H1 (cell line): ENCODE measurements around the gene OSBPL9. TPM values are rescaled to one million over a fixed set of nuclear protein-coding genes. Genes with fewer than 3 reads are reported as not detected.

Experiments
- CTCF ChIA-PET: fragments of 300-600 bp; sonication (Branson Sonifier 250); formaldehyde crosslinking; loops from one replicate; lab custom pipeline; 2021; ENCODE audit not compliant: partially characterized antibody; lab: Charles Lee
- POLR2A ChIA-PET: fragments of 300-600 bp; sonication (Branson Sonifier 250); formaldehyde crosslinking; loops from one replicate; lab custom pipeline; 2021; ENCODE audit warnings: inconsistent platforms; ENCODE audit not compliant: partially characterized antibody; lab: Charles Lee
- DNase-seq, 2 experiments: peaks; one replicate each; pipeline versions ENCODE4 v3.0.0 to v3.0.0-alpha.2; 2010 to 2022; ENCODE audit warnings: low spot score in 2 of 2, low read depth in 1 of 2, mixed read lengths in 1 of 2
- FAIRE-seq: peaks from 2 replicates; lab custom pipeline; 2011; peaks lifted over from hg19 to GRCh38; lab: Jason Lieb, UNC
- H2AFZ ChIP-seq: 2 replicates; pipeline ENCODE4 v1.8.1; 2012; ENCODE audit warnings: low read length, inconsistent platforms
- H2AK5ac ChIP-seq: 2 replicates; pipeline ENCODE4 v1.6.1; 2013; ENCODE audit warnings: low read depth, low read length
- H2BK120ac ChIP-seq: replicated peaks from 2 replicates; pipeline ENCODE3; 2013; ENCODE audit warnings: low read depth, low read length, inconsistent platforms
- H2BK12ac ChIP-seq: 2 replicates; pipeline ENCODE4 v1.6.1; 2013; ENCODE audit warnings: low read depth, low read length
- H2BK15ac ChIP-seq: 2 replicates; pipeline ENCODE4 v1.6.1; 2013; ENCODE audit warnings: low read length
- H2BK20ac ChIP-seq: 2 replicates; pipeline ENCODE4 v1.6.1; 2013; ENCODE audit warnings: low read length
- H2BK5ac ChIP-seq: 2 replicates; pipeline ENCODE4 v1.6.1; 2013; ENCODE audit warnings: low read depth, low read length
- H3K14ac ChIP-seq: 2 replicates; pipeline ENCODE4 v1.6.1; 2013; ENCODE audit warnings: inconsistent platforms; ENCODE audit not compliant: insufficient read length
- H3K18ac ChIP-seq: 2 replicates; pipeline ENCODE4 v1.6.1; 2013; ENCODE audit warnings: low read length; ENCODE audit errors: extremely low read depth
- H3K23ac ChIP-seq: 2 replicates; pipeline ENCODE4 v1.6.1; 2013; ENCODE audit warnings: inconsistent platforms; ENCODE audit not compliant: insufficient read length
- H3K23me2 ChIP-seq: 2 replicates; pipeline ENCODE4 v1.6.1; 2013; ENCODE audit warnings: low read depth, low read length
- H3K27ac ChIP-seq: 2 replicates; pipeline ENCODE4 v1.6.1; 2011; ENCODE audit warnings: low read depth, low read length, inconsistent platforms
- H3K27me3 ChIP-seq, 4 experiments: replicated peaks in 1 of 4; 1 replicate in 1 of 4; 2 replicates in 3 of 4; pipeline versions ENCODE4 v1.6.1 to v1.8.1; 2011 to 2013; ENCODE audit warnings: low read length in 3 of 4, mild to moderate bottlenecking in 3 of 4, inconsistent platforms in 2 of 4, mixed read lengths in 2 of 4, moderate library complexity in 1 of 4; ENCODE audit not compliant: control insufficient read depth in 3 of 4, insufficient read depth in 3 of 4; ENCODE audit errors: extremely low read depth in 1 of 4
- H3K36me3 ChIP-seq, 4 experiments: 2 replicates each; pipeline versions ENCODE4 v1.6.1 to v1.8.1; 2011 to 2013; ENCODE audit warnings: mild to moderate bottlenecking in 4 of 4, low read length in 3 of 4, moderate library complexity in 2 of 4, control low read depth in 1 of 4, inconsistent platforms in 1 of 4; ENCODE audit not compliant: insufficient read depth in 4 of 4, control insufficient read depth in 2 of 4
- H3K4ac ChIP-seq: replicated peaks from 2 replicates; pipeline ENCODE3; 2013; ENCODE audit warnings: low read length, low read depth, mixed read lengths, inconsistent platforms; ENCODE audit not compliant: insufficient read length
- H3K4me1 ChIP-seq, 4 experiments: replicated peaks in 1 of 4; 1 replicate in 1 of 4; 2 replicates in 3 of 4; pipeline versions ENCODE4 v1.6.1 to v1.8.1; 2011 to 2013; ENCODE audit warnings: low read length in 3 of 4, inconsistent platforms in 2 of 4, mixed read lengths in 1 of 4; ENCODE audit not compliant: insufficient read depth in 4 of 4, control insufficient read depth in 3 of 4
- H3K4me2 ChIP-seq, 2 experiments: 2 replicates each; pipeline versions ENCODE4 v1.6.1 to v1.8.1; 2011 to 2013; ENCODE audit warnings: low read depth in 2 of 2, low read length in 2 of 2, control low read depth in 1 of 2, inconsistent platforms in 1 of 2, mild to moderate bottlenecking in 1 of 2; ENCODE audit not compliant: insufficient read depth in 1 of 2
- H3K4me3 ChIP-seq, 4 experiments: fragments of 200-600, 300-600 bp in 1 of 4; sonication (generic), shearing (Covaris generic), sonication (Bioruptor Twin) in 1 of 4; 2 replicates each; pipeline versions ENCODE4 v1.5.1 to v1.8.1; 2011 to 2016; ENCODE audit warnings: low read length in 4 of 4, low read depth in 3 of 4, control low read depth in 2 of 4, inconsistent platforms in 2 of 4, mild to moderate bottlenecking in 2 of 4, mixed read lengths in 1 of 4, moderate library complexity in 1 of 4; ENCODE audit not compliant: insufficient read depth in 2 of 4; ENCODE audit errors: extremely low read depth in 1 of 4
- H3K56ac ChIP-seq: replicated peaks from 2 replicates; pipeline ENCODE3; 2013; ENCODE audit warnings: low read depth, mild to moderate bottlenecking, mixed read lengths, low read length, inconsistent platforms; ENCODE audit not compliant: insufficient read length
- H3K79me1 ChIP-seq: 2 replicates; pipeline ENCODE4 v1.6.1; 2013; ENCODE audit warnings: low read depth, low read length, control low read depth
- H3K79me2 ChIP-seq, 2 experiments: 2 replicates each; pipeline versions ENCODE4 v1.6.1 to v1.8.1; 2012 to 2013; ENCODE audit warnings: low read length in 2 of 2, mild to moderate bottlenecking in 2 of 2, inconsistent platforms in 1 of 2; ENCODE audit not compliant: insufficient read depth in 2 of 2, control insufficient read depth in 1 of 2
- H3K9ac ChIP-seq, 4 experiments: replicated peaks in 1 of 4; 1 replicate in 1 of 4; 2 replicates in 3 of 4; pipeline versions ENCODE4 v1.6.1 to v1.8.1; 2011 to 2013; ENCODE audit warnings: low read depth in 3 of 4, low read length in 3 of 4, control low read depth in 2 of 4, mild to moderate bottlenecking in 2 of 4, moderate library complexity in 2 of 4, inconsistent platforms in 1 of 4; ENCODE audit errors: extremely low read depth in 1 of 4
- H3K9me3 ChIP-seq, 2 experiments: 2 replicates each; pipeline versions ENCODE4 v1.6.1 to v1.8.1; 2012 to 2013; ENCODE audit warnings: mild to moderate bottlenecking in 2 of 2, moderate library complexity in 2 of 2, control low read depth in 1 of 2, inconsistent platforms in 1 of 2, low read depth in 1 of 2, low read length in 1 of 2, mixed read lengths in 1 of 2; ENCODE audit not compliant: insufficient read depth in 2 of 2
- H4K20me1 ChIP-seq, 2 experiments: replicated peaks in 1 of 2; 2 replicates each; pipeline versions ENCODE3 to v1.8.1; 2011 to 2013; ENCODE audit warnings: inconsistent platforms in 2 of 2, low read length in 2 of 2, mild to moderate bottlenecking in 1 of 2; ENCODE audit not compliant: insufficient read depth in 2 of 2, control insufficient read depth in 1 of 2
- H4K5ac ChIP-seq: 2 replicates; pipeline ENCODE4 v1.6.1; 2013; ENCODE audit warnings: low read length, low read depth, mixed read lengths, inconsistent platforms; ENCODE audit not compliant: insufficient read length
- H4K8ac ChIP-seq: 2 replicates; pipeline ENCODE4 v1.8.0; 2013; ENCODE audit warnings: mild to moderate bottlenecking, moderate library complexity, low read length, inconsistent platforms; ENCODE audit not compliant: insufficient read depth; ENCODE audit errors: extremely low read depth
- H4K91ac ChIP-seq: replicated peaks from 2 replicates; pipeline ENCODE3; 2013; ENCODE audit warnings: low read length, mixed read lengths, inconsistent platforms; ENCODE audit not compliant: insufficient read length
- GABPA ChIP-seq: IDR thresholded peaks from 2 replicates; pipeline ENCODE4 v1.6.1; 2011; ENCODE audit warnings: mild to moderate bottlenecking, low read length, moderate library complexity, borderline replicate concordance; ENCODE audit not compliant: insufficient read depth
- KDM1A ChIP-seq: fragments of 200-600, 300-600 bp; sonication (generic); IDR thresholded peaks from 2 replicates; pipeline ENCODE4 v1.7.1; 2016; ENCODE audit warnings: mild to moderate bottlenecking, low read length, borderline replicate concordance
- MAFK ChIP-seq: IDR thresholded peaks from 2 replicates; pipeline ENCODE4 v1.6.1; 2012; ENCODE audit warnings: low read depth, mild to moderate bottlenecking, improper control_type of control experiment, low read length
- RAD21 ChIP-seq, 2 experiments: IDR thresholded peaks in 1 of 2; conservative IDR thresholded peaks in 1 of 2; 2 replicates each; pipeline ENCODE4 v1.6.1; 2011; ENCODE audit warnings: low read depth in 2 of 2, low read length in 2 of 2, improper control_type of control experiment in 1 of 2, inconsistent platforms in 1 of 2, mild to moderate bottlenecking in 1 of 2, moderate library complexity in 1 of 2
- RFX5 ChIP-seq: IDR thresholded peaks from 2 replicates; pipeline ENCODE4 v1.6.1; 2011; ENCODE audit warnings: low read depth, low read length, improper control_type of control experiment, borderline replicate concordance
- SIX5 ChIP-seq: IDR thresholded peaks from 2 replicates; pipeline ENCODE4 v1.6.1; 2011; ENCODE audit warnings: mild to moderate bottlenecking, low read depth, low read length
- SRF ChIP-seq: IDR thresholded peaks from 2 replicates; pipeline ENCODE4 v1.6.1; 2011; ENCODE audit warnings: mild to moderate bottlenecking, low read depth, low read length, moderate library complexity
- TBP ChIP-seq: IDR thresholded peaks from 2 replicates; pipeline ENCODE4 v1.6.1; 2011; ENCODE audit warnings: low read depth, low read length, improper control_type of control experiment
- ZNF274 ChIP-seq: IDR thresholded peaks from 2 replicates; pipeline ENCODE4 v1.7.0; 2012; ENCODE audit warnings: low read length, borderline replicate concordance; ENCODE audit errors: extremely low read depth
- WGBS, 2 experiments: shearing (Covaris generic) in 1 of 2; methylation state at CpG; one replicate each; pipeline versions ENCODE4 v1.1.6 to v1.1.7; 2013 to 2015; ENCODE audit warnings: low lambda C conversion rate in 2 of 2, mixed read lengths in 2 of 2, inconsistent platforms in 1 of 2, low coverage in 1 of 2, missing lambda C conversion rate in 1 of 2; ENCODE audit not compliant: insufficient replicate concordance in 2 of 2, insufficient coverage in 1 of 2, insufficient read length in 1 of 2; ENCODE audit errors: extremely low coverage in 1 of 2, missing lambda C conversion rate in 1 of 2; 5-methylcytosine and 5-hydroxymethylcytosine counted together
- polyA plus RNA-seq, 7 experiments: library from polyadenylated mRNA; depleted of rRNA in 3 of 7; stranded (reverse) in 5 of 7; unstranded in 2 of 7; fragments of >200 nt in 5 of 7; fragments of 200-250 nt in 2 of 7; gene quantifications; 1 replicate in 5 of 7; 2 replicates in 1 of 7; 4 replicates in 1 of 7; pipeline versions ENCODE4 v1.2.1 to v1.2.3, GENCODE V29; 2011 to 2013; ENCODE audit warnings: missing spikeins in 2 of 7, mixed read lengths in 2 of 7
- total RNA-seq: library from RNA; stranded (reverse); fragmentation: NEBNext Ultra II Directional; extraction: Animal tissue kit (Norgen Biotek cat#: 25700); gene quantifications from 2 replicates; pipeline ENCODE4 v1.2.1, GENCODE V29; 2021

OSBPL9 gene
- total and polyA plus RNA-seq, 2 of the 8 experiments (the other 6 are each of a cell fraction or from before 2014, with no cell fraction given) = 58.2 to 71.6 TPM

DNA sequence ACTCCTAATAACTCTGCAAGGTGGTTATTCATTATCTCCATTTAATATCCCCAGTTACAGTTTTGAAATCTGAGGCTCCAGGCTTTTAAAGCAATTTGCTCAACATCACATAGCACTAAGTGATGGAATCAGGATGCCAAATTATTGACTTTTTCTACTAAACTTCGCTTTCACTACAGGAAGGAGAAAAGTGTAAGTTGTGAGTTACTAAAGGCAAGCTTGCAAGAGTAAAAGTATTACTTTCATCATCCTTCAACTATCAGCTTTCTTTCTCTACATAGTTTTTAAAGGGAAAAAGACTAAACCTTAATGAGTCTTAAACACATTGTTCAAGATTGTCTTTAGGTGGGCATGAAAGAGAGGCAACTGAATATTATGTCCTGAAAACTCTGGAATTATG, 1.8 kb downstream of the OSBPL9 start:
- FAIRE-seq (no peak), DNase-seq (no peak)
- H3K79me1 ChIP-seq = no peaks in the 10 kb centered on the region
- peaks cover 0 to 39% of the 10 kb centered on the region in 2 experiments; a peak in 3 of 4 replicates for H3K79me2 ChIP-seq
- H4K8ac ChIP-seq = no peak overlapping the region
- no peaks in the 10 kb centered on the region for H4K20me1 ChIP-seq
- no peaks in the 10 kb centered on the region for H3K36me3 ChIP-seq
- H2BK12ac ChIP-seq = no peak overlapping the region
- no peak overlapping the region for H2BK20ac ChIP-seq
- 88% methylated on average over 1 of the region's 1 CpG; no CpG with 5 or more reads in 1 of the 2 experiments for WGBS, 2 experiments
- no peak overlapping the region for H2AK5ac ChIP-seq
- peaks cover 6% of the 10 kb centered on the region for H3K23me2 ChIP-seq
- TF ChIP-seq RFX5 (no peak), GABPA (no peak), KDM1A (no peak), SIX5 (no peak), SRF (no peak), RAD21 (IDR thresholded peaks at IDR 0.05 in 1 of 2, conservative IDR thresholded peaks at IDR 0.05 in 1 of 2; ENCODE audit: low read depth in 2 of 2, low read length in 2 of 2) (no peak), TBP (no peak), MAFK (no peak), ZNF274 (no peak)
- H3K27ac ChIP-seq = no peak overlapping the region
- no peak overlapping the region for H2BK120ac ChIP-seq
- H3K18ac ChIP-seq = no peak overlapping the region
- H3K9ac ChIP-seq = no peak overlapping the region
- H3K4me2 ChIP-seq = no peak overlapping the region; a peak in 1 of 4 replicates
- no peak overlapping the region for H2AFZ ChIP-seq
- no peak overlapping the region for H3K4me3 ChIP-seq
- H4K5ac ChIP-seq = no peak overlapping the region
- H3K14ac ChIP-seq = no peak overlapping the region
- POLR2A ChIA-PET = interaction anchor here (0.6 kb wide), 1 partner anchor 140 kb away, joined by 3 read pairs; no protein-coding TSS in a partner anchor
- no peak overlapping the region for H2BK15ac ChIP-seq
- H3K56ac ChIP-seq = no peak overlapping the region
- H2BK5ac ChIP-seq = no peak overlapping the region
- no peak overlapping the region for H4K91ac ChIP-seq
- H3K4me1 ChIP-seq = peaks cover 0 to 5% (median 2%) of the 10 kb centered on the region in 4 experiments; a peak in 2 of 7 replicates
- no peak overlapping the region for H3K23ac ChIP-seq
- CTCF ChIA-PET = interaction anchor here (1.5 to 1.9 kb wide), 2 partner anchors 148 to 150 kb away, joined by 3 to 5 read pairs; no protein-coding TSS in a partner anchor
- H3K27me3 ChIP-seq = no peaks in the 10 kb centered on the region
- no peak overlapping the region for H3K4ac ChIP-seq
- H3K9me3 ChIP-seq = no peaks in the 10 kb centered on the region
